GM15510 (cell line): ENCODE data around the gene SULT2B1.

ENCODE experiments used
- POLR2A ChIP-seq: IDR thresholded peaks from 3 replicates; pipeline ENCODE4 v1.6.1; 2011; ENCODE audit warnings: borderline replicate concordance; ENCODE audit not compliant: insufficient read length; ENCODE audit errors: extremely low read depth

Gene SULT2B1

GRCh38 chr19:48625891-48626327 lies 73.9 kb downstream of the SULT2B1 start:
- TF ChIP-seq POLR2A = no peak

- no peak for TF ChIP-seq POLR2A
Observed at GRCh38 chr19:48627201-48627864, 75.4 kb downstream of the SULT2B1 start.

- no peak for TF ChIP-seq POLR2A
Observed at GRCh38 chr19:48627865-48628314, 75.9 kb downstream of the SULT2B1 start.

- TF ChIP-seq POLR2A = no peak
Observed at GRCh38 chr19:48628486-48629296, 76.7 kb downstream of the SULT2B1 start.

- TF ChIP-seq POLR2A = no peak
Observed at GRCh38 chr19:48629297-48629598, 77.3 kb downstream of the SULT2B1 start.

GRCh38 chr19:48629599-48630295 lies 77.8 kb downstream of the SULT2B1 start:
- no peak for TF ChIP-seq POLR2A

GRCh38 chr19:48630296-48631063 lies 78.5 kb downstream of the SULT2B1 start:
- no peak for TF ChIP-seq POLR2A

GRCh38 chr19:48631225-48631624 lies 79.3 kb downstream of the SULT2B1 start:
- no peak for TF ChIP-seq POLR2A

GRCh38 chr19:48632692-48633147 lies 80.7 kb downstream of the SULT2B1 start:
- no peak for TF ChIP-seq POLR2A

GRCh38 chr19:48633148-48634035 lies 81.4 kb downstream of the SULT2B1 start:
- TF ChIP-seq POLR2A = no peak

GRCh38 chr19:48634036-48634342 lies 82.0 kb downstream of the SULT2B1 start:
- no peak for TF ChIP-seq POLR2A

- peak; percentile 58 for TF ChIP-seq POLR2A
Observed at GRCh38 chr19:48634424-48635262, 82.7 kb downstream of the SULT2B1 start.
